ELR (cell line): ENCODE measurements around the gene NKPD1.
A peak's percentile ranks its signal among the peaks of the same experiment; 100 is the strongest.

Experiments
- DNase-seq: peaks from one replicate; pipeline ENCODE4 v3.0.0-alpha.2; 2015; ENCODE audit warnings: low read depth

Gene NKPD1

DNA sequence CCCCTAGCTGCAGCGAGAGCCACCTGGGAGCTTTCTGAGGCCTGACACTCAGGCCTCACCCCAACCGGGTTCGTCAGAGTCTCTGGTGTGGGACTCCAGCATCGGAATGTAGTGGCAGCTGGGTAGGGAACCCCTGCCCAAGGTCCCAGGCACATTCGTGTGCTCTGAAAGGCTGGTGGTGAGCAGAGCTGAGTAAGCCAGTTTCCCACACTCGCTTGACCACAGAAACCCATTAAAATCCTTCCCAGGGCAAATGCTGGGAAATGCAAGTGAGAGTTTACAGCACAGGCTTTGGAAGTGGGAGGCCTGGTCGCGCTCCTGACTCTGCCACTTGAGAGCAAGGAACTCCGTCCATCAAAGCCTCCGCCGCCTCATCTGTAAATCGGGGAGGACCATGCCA lies 13.0 kb upstream of the NKPD1 start:
- peak; percentile 64 for DNase-seq

DNA sequence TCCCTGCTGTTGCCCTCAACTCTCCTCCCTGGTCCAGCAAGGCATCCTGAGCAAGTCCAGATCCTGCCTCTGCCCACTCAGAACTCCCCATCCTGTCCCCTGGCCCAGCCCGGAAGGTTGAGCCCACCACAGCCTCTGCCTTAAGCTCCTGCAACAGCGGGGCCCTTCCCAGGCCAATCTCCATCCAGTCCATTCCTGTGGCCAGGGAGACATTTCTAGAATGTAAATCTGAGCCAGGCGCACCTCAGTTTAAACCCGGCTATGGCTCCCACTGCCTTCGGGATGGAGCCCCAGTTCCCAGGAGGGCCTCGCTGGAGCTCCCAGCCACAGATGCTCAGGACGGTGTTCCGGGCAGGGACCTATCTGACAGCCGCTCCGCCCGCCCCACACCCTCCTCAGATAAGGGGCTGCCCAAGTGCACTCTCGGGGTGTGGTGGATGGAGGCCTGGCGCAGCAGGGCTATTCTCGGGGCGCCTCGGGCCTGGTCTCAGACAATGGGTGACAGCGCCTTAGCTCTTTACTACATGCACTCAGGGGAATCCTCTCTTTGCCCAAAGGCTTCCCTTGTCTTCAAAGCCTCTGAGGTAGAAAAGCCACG lies 11.9 kb upstream of the NKPD1 start:
- DNase-seq: no peak

DNA sequence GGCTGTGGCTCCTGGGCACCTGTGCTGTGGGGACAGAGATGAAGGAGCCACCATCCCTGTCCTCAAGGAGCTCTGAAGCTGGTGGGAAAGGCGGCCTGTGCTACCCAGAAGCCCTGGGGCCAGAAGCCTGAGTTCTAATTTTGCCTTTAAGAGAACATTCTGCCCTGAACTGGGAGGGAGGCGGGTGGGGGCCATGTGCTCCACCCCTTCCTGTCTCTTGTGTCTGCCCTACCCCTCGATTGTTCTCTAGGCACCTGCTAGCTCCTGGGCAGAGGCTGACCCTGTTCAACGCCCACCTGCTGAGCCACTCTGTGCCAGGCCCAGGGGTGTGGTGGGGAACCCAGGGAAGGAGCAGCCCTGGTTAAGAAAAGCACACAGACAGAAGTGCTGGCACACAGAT lies 11.4 kb upstream of the NKPD1 start:
- DNase-seq: no peak

DNA sequence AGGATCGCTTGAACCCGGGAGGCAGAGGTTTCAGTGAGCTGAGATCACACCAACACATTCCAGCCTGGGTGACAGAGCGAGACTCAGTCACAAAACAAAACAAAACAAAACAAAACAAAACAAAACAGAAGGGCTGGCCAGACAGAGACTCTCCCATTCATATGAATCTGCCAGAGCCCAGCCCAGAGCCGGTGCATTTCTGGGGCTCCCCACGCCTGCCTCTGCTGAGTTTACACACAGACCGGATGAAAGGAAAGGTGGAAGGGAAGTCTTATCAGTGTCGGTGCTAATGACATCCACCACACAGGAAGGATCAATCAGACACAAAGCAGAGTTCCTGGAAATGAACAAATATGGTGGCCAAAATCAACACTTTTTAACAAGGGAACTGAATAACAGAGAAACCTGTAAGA lies 10.4 kb upstream of the NKPD1 start:
- no peak for DNase-seq

DNA sequence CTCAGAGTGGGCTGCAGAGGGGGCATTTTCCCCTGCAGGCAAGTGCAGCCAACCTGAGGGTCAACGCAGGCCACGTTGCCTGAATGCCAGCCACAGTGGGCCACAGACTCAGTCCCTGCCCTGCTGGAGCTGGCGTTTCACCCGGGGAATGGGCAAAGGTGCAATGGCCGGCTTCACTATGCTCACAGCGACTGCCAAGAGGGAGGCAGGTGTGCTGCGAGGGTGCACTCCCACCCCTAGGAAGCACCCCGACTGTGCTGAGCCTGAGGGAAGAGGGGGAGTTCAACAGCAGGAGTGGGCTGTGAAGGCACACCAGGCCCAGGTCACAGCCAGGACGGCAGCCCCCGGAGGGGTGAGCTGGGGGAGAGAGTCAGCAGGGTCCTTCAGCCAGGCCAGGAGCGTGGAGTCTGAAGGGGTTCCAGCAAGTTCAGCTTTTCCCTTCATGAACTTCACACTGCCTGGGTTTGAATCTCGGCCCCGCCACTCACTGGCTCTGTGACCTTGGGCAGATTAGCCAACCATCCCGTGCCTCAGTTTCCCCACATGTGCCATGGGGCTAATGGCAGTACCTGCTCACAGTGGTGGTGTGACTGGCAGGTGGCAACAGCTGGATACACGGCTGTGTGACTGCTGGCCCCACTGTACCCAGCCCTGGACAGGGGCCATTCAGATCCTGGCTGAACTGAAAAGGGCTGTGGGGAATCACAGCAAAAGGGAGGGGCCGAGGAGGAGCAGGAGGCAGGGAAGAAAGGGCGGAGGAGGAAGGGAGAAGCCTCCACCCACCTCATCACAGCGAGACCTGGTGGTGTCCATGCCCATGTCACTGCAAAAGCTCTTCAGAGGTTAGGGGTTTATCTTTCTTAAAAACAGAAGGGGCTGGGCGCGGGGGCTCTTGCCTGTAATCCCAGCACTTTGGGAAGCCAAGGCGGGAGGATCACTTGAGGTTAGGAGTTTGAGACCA lies 9.6 kb upstream of the NKPD1 start:
- DNase-seq: no peak

DNA sequence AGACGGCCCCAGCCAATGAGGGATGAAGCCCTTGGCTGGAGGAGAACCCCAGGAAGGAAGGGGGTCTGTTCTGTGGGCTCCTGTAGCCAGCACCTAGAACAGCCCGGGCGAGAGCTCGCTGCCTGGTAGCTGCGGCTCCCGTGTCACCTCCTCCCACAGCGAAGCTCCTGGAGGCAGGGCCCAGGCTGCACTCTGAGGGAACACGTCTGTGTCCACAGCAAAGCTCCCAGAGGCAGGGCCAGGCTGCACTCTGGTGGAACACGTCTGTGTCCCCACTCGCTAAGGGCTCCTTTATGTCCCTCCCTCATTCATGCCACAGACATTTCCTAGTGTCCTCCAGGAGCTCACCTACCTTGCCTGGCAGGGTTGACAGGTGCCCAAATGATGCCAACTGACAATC lies 8.8 kb upstream of the NKPD1 start:
- DNase-seq: no peak

DNA sequence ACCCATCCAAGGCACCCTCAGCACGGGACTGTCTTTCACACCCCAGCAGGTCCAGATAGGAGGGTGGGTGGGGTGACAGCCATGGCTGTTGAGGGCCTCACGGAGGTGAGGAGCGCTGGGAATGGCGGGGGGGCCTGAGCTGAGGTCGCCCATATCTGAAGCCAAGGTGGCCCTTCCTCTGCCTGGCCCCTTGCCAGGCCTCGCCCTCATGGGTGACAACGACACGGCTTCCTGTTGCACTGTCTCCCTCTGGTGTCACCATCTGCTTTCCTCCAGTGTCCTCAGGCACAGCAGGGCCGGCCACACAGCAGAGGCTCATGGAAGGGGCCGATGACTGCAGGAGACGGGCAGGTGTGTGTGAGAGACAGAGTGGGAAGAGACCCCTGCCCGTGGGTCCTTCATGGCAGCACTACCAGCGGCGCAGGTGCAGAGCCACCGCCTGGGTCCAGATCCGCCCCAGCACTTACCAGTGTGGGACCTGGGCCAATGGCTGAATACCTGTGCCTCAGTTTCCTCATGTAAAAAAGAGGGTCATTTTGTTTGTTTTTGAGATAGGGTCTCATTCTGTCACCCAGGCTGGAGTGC lies 8.1 kb upstream of the NKPD1 start:
- DNase-seq: no peak

DNA sequence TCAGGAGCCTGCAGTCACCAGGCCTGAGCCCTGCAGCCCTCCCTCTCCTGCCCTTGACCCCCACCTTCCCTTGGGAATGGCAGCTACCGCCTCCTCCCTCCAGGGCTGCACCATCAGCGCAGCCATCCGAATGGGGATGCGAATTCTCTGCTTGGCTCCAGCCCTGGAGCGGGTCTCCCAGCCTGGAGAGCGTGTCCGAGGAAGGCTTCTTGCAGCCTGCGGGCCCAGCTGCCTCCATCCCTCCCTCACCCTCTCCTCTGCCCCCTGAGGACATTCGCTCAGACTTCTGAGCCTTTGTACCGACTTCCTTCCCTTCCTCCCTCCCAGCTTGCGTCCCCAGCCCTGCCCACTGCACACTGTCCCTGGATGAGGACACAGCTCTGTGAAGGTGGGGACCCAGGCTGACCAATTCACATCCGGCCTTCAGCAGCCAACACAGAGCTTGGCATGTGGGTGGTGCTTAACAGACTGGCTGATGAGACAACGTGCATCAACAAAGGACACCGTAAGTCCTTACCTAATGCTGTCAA lies 6.0 kb upstream of the NKPD1 start:
- DNase-seq: no peak

DNA sequence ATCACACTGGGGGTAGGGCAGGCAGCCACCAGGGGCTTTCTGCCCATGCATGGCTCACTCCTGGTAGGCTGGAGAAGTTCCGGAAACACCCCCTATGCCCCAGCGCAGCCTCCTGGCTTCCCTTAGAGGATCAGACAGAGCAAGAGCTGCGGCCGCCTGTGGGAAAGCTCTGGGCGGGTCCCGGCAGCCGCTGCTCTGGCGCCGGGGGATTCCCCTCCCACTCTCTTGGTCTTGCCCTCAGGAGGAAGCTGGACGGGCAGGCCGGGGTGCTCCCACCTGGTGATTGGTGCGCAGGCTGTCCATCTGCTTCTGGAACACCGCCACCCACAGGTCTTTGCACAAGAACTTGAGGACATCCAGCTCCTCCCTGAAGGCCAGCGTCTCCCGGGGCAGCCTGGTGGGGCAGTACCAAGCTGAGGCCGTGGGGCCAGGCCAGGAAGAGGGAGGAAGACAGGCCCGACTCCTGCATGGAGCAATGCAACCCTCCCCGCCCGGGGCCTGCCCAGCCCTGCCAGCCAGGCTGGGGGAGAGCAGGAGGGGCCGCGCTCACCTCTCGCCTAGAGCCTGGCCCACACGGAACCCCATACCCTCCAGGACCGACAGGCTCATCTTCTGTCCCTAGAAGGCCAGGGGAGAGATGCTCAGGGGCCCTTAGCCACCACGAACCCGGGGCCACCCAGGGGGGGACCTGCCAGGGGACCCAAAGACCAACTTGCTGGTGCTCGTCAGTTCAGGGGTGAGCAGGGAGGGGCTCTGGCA lies 4.0 kb upstream of the NKPD1 start:
- peak; percentile 64 for DNase-seq

DNA sequence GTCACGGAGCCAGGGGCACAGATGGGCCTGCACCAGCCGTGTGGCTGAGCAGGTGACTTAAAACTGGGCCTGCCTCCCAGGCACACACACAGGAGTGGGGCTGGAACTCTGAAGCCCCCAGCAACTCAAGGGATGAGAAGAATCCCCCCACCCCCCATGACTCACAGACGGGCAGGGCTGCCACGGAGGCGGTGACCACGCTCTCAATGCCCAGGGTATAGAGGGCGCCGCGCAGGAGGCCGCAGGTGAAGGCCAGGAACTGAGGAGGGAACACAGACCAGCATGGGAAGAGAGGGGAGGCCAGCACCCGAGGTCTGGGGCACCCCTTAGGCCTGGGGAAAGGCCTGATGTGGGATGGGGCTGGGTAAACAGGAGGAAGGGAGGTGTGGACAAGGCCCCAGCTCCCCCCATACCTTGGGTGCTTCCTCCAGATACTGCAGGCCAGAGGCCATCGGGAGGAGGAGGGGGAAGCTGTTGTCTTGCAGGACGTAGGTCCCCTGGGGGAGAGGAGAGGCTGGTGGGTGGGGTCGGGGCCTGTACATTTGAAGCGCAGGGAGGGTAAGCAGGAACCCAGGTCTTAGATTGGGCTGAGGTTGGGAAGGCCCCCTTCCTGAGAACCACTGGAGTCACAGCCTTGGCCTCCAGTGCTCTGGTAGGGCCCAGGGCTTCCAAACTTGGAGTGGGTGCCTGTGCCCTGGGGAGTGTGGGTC lies 3.1 kb upstream of the NKPD1 start:
- DNase-seq: no peak

DNA sequence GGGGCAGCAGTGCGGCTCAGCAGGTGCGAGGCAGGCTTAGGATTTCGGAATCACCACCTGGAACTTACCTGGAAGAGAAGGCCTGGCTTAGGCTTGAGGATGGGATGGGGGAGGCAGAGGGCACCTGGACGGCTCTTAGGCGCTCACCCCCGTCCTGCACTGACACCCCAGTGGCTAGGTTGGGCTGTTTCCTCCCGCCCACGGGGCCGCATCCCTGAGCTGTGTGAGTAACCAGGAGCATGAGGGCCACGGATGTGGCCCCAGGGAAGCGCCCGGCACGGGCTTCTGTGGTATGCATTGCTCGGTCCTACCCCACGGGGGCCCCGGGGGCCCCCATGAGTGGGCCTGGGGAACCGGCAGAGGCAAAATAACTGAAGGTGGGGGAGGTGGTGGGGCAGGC lies 2.4 kb upstream of the NKPD1 start:
- DNase-seq: no peak

DNA sequence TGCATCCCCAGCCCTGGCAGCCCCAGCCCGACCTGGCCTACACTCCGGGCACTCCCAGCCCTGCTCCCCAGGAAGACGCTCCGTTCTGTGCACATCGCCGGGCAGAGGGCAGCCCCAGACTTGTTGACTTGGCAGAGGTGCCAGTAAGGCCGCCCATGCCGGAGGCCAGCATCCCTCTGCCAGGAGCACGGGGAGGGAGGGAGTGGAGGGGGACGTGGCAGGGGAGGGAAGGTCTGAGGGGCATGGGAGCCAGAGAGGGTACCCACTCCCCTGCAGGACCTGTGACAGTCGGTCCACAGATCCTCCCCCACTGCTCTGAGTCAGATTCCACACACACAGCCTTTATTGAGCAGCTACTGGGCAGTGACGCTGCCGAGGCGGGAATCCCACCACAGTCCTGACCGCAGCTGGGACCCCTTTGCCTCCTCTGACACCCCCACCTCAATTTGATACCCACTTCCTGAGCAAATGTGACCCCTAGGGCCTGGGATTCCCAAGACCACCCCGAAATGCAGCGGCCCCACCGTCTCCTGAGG lies 1.9 kb upstream of the NKPD1 start:
- no peak for DNase-seq

DNA sequence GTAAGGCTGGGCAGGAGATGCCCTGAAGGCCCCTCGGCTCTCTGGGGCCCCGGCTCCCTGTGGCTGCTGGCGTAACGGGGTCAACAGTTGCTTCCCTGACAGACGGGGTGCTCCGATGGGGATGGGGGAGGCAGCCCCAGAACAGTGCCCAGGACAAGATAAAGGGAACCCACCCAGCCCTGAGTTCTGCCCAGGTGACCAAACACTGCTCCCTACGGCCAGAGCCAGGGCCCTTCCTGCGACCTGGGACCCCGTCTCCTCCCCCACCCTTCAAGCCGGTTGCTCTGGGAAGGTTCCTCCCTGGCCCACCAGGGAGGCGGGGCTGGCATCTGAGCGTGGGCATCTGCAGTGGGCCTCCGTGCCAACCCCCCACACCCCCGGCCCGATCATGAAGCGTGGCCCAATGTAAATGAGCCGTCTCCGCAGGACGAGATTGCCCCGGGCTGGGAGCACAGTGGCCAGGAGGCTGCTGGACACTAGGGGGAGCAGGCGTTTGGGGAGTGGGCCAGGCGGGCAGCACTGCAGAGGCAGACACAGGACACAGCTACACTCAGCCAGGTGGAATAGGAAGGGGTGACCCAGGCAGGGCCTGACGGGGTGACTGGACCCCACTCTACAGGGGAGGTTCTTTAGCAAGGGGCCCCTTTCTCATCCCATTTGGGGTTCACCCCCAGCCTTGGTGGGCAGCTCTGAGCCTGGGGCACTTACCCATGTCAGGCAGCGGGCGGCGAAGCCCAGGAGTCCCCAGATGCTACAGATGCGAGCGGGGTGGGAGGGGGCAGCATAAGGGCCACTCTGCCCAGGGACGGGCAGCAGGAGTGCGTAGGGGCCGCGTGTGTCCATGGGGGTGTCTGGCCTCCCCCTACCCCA lies 1.2 kb upstream of the NKPD1 start:
- peak; percentile 60 for DNase-seq

DNA sequence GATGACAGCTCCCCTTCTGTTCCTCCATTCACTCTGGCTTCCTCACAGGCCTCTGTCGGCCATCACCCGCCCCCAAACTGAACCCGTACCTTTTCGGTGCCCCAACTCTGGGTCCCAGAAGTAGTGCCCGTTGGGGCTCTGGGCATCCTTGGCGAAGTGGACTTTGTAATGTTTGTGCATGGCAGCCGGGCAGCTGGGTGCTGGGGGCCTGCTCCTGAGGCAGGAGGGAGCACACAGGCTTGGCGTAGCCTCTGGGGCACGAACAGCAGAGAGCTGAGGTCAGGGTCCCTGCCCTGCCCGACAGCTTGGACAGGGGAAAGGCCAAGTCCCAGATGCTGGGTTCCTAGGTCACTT lies 834 bp downstream of the NKPD1 start:
- DNase-seq: no peak

DNA sequence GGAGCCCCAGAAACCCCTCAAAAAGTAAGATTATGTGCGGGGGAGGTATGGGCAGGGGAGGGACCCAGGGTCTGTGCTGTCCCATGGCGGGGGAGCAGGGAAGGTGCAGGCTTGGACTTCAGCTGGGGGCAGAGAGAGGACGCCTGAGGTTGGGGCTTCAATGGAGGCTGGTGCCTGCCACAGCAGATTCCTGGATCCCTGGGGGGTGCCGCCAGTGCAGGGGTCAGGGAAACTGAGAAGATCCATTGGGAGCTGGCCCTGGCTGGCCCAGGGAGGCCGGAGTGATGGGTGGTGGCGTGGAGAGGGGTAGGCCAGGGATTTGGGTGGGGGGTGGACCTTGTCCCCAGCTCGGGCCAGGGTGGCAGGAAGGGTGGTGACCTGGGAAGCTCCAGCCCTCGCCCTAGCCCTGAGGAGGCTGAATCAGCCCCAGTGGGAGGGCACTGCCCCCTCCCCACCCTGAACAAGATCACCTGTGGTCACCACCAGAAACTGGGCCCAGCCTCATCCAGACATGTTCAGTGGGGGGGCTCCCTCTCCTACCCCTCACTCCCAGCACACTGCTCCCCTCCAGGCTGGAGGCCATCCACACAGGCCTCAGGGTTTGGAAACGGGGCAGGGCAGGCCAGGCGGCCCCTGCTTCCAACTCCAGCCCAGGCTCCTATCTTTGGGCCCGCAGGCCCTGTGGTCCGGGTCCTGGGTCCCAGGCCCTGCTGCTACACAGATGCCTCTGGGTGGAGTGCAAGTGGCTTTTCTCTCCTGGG lies 1.4 kb downstream of the NKPD1 start:
- DNase-seq: no peak

DNA sequence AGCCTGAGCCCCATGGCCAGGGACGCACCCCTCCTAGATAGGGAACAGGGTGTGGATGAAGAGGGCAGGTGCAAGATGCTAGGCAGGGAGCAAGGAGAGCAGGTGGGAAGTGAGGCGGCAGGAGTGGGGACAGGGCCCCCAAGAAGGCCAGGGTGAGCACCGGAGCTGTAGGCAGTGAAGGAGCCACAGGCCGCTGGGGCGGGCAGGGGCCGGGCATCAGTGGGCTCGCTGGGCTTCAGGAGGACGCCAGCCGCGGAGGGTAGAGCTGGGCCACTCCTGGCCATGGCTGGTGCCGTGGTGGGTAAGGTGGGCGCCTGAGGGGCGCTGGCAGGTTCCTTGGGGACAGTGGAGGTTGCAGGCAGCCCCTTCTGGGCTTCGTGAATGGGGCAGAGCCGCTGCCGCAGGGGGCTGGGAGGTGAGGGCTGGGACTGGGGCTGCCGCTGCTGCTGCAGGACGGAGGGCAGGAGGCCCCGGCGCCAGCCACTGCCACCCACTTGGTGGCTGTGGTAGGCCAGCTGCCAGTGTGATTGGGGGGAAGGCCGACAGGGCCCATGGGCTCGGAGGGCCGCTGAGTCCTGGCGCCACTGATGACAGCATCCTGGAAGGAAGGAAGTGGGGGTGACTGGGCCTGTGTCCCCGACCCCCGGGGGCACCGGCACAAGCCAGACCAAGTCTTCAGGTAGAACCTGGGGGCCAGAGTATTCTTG lies 2.1 kb downstream of the NKPD1 start:
- no peak for DNase-seq

DNA sequence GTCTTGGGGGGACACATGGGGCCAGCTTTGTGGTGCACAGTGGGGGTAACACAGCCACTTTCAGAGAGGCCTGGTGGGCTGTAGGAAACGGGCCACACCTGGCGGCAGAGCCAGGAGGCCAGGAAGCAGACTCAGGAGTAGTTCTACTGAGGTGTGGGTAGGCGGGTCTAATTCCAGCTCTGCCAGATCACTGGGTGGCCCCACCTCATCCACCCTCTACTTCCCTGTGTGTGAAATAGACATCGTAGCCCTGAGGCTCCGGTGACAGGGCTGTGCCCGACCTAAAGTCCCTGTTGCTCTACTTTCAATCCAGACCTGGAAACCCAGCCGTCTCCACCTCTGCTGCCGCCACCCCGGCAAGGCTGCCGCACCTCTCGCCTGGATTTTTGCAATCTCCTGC lies 4.0 kb downstream of the NKPD1 start:
- DNase-seq: no peak

DNA sequence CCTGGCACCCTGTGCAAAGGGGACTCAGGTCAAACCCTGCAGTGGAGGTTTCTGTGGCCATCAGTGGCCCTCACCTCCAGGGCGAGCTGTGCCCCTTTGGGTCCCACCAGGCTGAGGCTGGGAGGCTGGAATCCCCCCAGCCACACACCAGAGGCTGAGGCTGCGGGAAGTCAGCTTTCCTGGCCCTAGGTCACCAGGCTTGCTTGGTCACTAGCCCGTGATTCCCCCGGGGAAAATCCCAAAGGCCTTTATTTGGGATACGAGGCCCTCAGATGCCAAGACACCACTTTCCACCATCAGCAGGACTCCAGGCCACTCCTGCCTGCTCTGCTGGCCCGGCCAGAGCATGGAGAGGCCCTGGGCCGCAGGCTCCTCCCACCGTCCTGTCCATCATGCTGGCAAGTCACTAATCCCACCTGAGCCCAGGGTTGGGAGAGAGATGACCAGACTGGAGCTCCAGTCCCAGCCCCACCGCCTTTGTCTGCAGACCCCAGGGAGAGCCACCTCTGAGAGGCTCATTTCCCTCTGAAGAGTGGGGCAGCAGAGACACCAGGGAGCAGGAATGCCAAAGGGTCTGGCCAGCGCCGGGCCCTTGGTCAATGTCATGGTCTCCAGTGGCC lies 4.7 kb downstream of the NKPD1 start:
- DNase-seq: no peak
